Measurements from ENCODE around the gene NREP. TPM values are rescaled to one million over a fixed set of nuclear protein-coding genes. Genes with fewer than 3 reads are reported as not detected.
A peak's percentile ranks its signal among the peaks of the same experiment; 100 is the strongest.

Gene NREP
- total RNA-seq, 1 experiment from 2014 or later = 163 TPM

- TF ChIP-seq CTCF (conservative IDR thresholded peaks at IDR 0.05) = no peak
- H3K4me1 ChIP-seq (ENCODE audit: insufficient read depth, low read length) = no peaks in the 10 kb centered on the region
- H2BK12ac ChIP-seq (ENCODE audit: insufficient read length, low read depth, low read length) = no peak overlapping the region
- no peak overlapping the region for H2AK5ac ChIP-seq (ENCODE audit: insufficient read length, low read length)
- H3T11ph ChIP-seq (ENCODE audit: low read length) = no peak overlapping the region
- no peak overlapping the region for H3K23ac ChIP-seq (ENCODE audit: insufficient read length, low read depth, low read length)
- H3K27me3 Mint-ChIP-seq (ENCODE audit: low read depth) = no peaks in the 10 kb centered on the region
- no peak overlapping the region for H3K27ac ChIP-seq (ENCODE audit: insufficient read length, low read depth, low read length)
- no peak overlapping the region for H3K9ac ChIP-seq (ENCODE audit: extremely low read depth, insufficient read length, low read length)
- H4K5ac ChIP-seq (ENCODE audit: insufficient read length, low read depth, low read length) = no peak overlapping the region
- no peaks in the 10 kb centered on the region for H4K20me1 ChIP-seq (ENCODE audit: control insufficient read depth, insufficient read depth, insufficient read length)
- no peak overlapping the region for H4K91ac ChIP-seq (ENCODE audit: insufficient read length, low read depth, low read length)
- no CpG with 5 or more reads among the region's 1 CpG for WGBS (ENCODE audit: extremely low coverage, insufficient read length, low lambda C conversion rate)
- H3K36me3 Mint-ChIP-seq (ENCODE audit: insufficient read depth in 1 of 3, low read depth in 3 of 3) = no peaks in the 10 kb centered on the region
- H2BK5ac ChIP-seq (ENCODE audit: insufficient read length, low read length) = no peak overlapping the region
- H3K18ac ChIP-seq (ENCODE audit: insufficient read length, low read depth, low read length) = no peak overlapping the region
- H3K9me3 ChIP-seq (ENCODE audit: control insufficient read depth, low read depth, low read length) = no peaks in the 10 kb centered on the region
- H3K79me1 ChIP-seq (ENCODE audit: insufficient read depth, low read depth, low read length, poor library complexity, severe bottlenecking) = no peaks in the 10 kb centered on the region
- H3K4me2 ChIP-seq (ENCODE audit: insufficient read depth, insufficient read length, low read length) = no peak overlapping the region
- H3K56ac ChIP-seq (ENCODE audit: insufficient read length, low read depth, low read length) = no peak overlapping the region
- H3K27ac Mint-ChIP-seq = peak overlapping the region in 1 of 3 experiments; percentile 75; a peak in 2 of 7 replicates
- H3K23me2 ChIP-seq (ENCODE audit: insufficient read length, low read depth, low read length, poor library complexity, severe bottlenecking) = no peaks in the 10 kb centered on the region
- no peak overlapping the region for H3K4me3 Mint-ChIP-seq
- H2BK120ac ChIP-seq (ENCODE audit: low read depth, low read length, poor library complexity, severe bottlenecking) = no peak overlapping the region
- DNase-seq = no peak
- H3K4me1 Mint-ChIP-seq = peaks cover 12 to 15% of the 10 kb centered on the region in 2 experiments
- no peaks in the 10 kb centered on the region for H3K9me3 Mint-ChIP-seq
- H3K27me3 ChIP-seq (ENCODE audit: insufficient read depth, low read length) = no peaks in the 10 kb centered on the region
- no peak overlapping the region for H3K4ac ChIP-seq (ENCODE audit: low read depth, low read length)
- no peak overlapping the region for H3K14ac ChIP-seq (ENCODE audit: insufficient read depth, low read length)
- no peak overlapping the region for H2BK20ac ChIP-seq (ENCODE audit: low read depth, low read length, poor library complexity, severe bottlenecking)
- H4K8ac ChIP-seq (replicated peaks; ENCODE audit: insufficient read length, low read depth, low read length) = no peak overlapping the region
- no peak overlapping the region for H2AFZ ChIP-seq (ENCODE audit: low read length)
- no peaks in the 10 kb centered on the region for H3K79me2 ChIP-seq (ENCODE audit: insufficient read depth, low read length)
- H2BK15ac ChIP-seq (ENCODE audit: low read depth, low read length) = no peak overlapping the region
Measured at GRCh38 chr5:111695991-111696390, 61.0 kb downstream of the NREP start.
